Embryonic facial prominence (tissue), 1 donor: ENCODE data around the gene SEC61A2.
"Not testable (repeated sequence)": the region's sequence is repeated elsewhere in the genome, so short reads cannot be mapped to it uniquely, and the experiment has no call there.

Source experiments
- DNase-seq: peaks from one replicate; pipeline ENCODE4 v3.0.0-alpha.2; 2016; ENCODE audit errors: extremely low spot score

Gene SEC61A2

DNA sequence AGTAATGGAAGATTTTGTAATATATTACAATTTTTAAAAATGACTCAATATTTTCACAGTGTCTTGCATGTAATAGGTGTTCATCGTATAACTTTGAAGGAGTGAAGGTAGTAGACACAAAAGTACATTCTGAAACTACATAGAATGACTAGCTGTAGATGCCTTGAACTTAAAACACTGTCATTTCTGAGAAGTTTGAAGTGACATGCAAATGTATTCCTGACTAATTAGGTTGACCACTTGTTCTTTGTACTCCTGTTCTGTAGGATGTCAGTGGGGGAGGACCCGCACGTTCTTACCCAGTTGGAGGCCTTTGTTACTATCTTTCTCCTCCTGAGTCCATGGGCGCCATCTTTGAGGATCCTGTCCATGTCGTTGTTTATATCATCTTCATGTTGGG, 31.2 kb downstream of the SEC61A2 start:
- no peak for DNase-seq

DNA sequence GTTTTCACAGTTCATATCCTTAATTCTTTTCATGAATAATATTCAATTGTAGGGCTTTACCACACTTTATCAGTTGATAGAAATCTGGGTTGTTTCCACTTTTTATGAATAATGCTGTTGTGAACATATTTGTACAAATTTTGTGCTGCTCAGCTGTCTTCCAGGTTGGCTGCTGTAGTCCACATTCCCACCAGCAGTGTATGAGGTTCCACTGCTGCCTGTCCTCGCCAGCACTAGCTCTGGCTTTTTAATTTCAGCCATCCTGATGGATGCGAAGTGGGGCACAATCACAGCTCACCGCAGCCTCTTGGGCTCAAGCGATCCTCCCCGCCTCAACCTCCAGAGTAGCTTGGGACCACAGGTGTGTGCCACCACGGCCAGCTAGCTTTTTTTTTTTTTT, 33.5 kb downstream of the SEC61A2 start:
- DNase-seq, result no peak

DNA sequence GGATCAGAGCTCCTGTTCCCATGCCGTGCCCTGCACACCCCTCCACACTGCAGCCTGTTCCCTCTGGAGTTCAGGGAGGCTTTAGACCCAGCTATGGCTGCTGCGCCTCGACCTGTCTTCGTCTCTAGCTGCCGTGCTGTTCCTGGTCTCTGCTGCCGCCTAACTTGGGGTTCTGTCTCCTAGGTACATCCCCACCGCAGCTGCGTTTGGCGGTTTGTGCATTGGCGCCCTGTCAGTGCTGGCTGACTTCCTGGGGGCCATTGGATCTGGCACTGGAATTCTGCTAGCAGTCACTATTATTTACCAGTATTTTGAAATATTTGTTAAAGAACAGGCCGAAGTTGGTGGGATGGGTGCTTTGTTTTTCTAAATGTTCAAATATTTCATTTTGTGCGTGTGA, 34.6 kb downstream of the SEC61A2 start:
- DNase-seq, result no peak

DNA sequence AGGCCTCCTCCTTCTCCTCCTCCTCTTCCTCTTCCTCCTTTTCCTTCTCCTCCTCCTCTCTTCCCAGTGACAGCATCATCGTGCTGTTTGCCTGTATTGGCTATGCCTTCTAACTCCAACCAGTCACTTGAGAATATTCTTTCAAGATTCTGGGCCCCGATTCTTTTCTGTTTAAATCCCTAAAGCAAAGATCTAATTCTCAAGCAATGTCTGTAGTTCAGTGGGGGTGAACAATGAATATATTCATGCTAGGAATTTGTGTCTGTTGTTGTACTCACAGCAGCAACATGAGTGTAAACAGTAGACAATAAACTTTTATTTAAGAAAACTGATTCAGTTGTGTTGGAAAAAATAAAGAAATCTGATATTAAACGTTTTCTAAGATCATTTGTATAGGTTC, 35.6 kb downstream of the SEC61A2 start:
- no peak for DNase-seq

DNA sequence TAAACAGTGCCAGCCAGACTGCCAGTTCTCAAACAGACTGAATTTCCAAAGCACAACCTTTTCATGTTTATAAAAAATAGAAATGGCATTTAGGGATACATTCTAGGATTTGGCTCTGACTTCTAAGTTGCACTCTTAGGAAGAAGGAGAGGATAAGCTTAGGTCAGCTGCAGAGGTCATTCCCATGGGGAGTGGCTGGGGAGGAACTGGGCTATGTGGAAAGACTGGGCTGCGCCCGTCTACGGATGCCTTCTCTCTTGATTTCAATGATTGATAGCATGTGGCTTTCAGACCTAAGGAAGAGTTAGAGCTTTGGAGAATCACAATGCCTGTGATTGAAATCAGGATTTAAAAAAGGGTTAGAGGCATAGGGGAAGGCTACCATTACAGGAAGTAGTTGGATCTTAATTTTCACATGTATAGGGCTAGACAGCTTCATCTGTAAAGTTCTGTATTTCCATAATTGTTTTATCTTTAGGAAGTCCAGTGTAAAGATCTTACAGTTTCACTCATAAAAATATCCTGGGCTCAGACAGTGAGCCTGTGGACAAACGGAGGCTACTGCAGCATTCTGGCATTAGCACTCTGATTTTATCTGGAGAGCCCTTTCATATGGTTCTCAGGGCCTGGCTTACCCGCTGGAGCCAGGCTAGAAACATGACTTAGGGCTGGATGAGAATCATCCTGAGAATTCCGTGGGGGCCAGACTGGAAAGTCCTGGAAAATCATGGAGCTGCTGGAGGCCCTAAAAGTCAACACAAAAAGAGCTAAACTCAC, 36.7 kb downstream of the SEC61A2 start:
- no peak for DNase-seq

DNA sequence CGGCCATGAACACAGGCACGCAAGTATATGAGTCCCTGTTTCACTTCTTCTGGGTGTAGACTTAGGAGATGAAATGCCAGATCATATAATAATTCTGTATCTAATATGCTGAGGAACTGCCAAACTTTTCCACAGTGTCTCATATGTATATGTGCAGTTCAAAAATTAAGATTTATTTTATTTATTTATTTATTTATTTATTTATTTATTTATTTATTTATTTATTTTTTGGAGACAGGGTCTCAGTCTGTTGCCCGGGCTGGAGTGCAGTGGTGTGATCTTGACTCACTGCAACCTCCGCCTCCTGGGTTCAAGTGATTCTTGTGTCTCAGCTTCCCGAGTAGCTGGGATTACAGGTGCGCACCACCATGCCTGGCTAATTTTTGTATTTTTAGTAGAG, 42.0 kb downstream of the SEC61A2 start:
- DNase-seq, result not testable (repeated sequence)

DNA sequence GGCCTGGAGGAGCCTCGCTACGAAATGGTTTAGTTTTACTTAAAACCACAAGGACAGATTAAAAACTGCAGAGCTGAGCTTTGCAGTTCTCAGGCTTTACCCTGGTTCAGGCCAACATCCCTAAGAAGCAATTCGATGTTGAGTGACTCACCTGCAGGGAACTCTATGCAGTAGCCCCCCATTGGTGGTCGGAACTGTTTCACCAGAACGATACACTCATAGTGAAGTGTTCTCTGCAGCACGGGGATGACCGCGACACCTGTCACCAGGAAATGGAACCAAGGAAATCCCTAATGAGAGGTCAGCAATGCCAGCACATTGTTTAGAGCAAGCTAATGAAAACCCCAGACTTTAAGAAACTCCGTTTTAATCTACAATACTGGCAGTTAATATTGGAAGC, 48.2 kb downstream of the SEC61A2 start:
- no peak for DNase-seq

DNA sequence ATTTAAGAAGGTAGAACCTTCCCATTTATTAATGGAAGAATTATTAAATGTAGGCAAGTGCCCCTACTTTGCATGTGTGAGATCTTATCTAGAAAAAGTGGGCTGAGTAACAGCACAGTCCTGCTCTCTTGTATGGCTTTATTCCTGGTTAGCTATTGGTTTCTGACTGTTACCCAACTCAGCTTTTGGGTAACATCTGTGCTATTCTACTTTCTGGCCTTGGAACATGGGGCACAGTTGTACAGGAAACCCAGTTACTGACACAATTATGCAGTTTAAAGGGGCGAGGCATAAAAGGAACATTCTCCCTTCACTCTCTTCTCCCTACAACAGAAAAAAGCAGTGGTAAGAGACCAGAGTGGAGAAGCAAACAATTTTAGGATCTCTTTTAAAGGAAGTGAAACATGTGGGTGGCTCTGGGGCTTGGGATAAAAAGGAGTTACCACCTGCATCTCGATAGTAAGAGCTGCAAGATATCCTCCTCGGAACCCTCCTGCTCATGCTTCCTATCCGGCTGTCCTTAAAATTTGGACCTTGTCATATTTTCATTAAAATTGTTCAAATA, 50.2 kb downstream of the SEC61A2 start:
- DNase-seq, result no peak

DNA sequence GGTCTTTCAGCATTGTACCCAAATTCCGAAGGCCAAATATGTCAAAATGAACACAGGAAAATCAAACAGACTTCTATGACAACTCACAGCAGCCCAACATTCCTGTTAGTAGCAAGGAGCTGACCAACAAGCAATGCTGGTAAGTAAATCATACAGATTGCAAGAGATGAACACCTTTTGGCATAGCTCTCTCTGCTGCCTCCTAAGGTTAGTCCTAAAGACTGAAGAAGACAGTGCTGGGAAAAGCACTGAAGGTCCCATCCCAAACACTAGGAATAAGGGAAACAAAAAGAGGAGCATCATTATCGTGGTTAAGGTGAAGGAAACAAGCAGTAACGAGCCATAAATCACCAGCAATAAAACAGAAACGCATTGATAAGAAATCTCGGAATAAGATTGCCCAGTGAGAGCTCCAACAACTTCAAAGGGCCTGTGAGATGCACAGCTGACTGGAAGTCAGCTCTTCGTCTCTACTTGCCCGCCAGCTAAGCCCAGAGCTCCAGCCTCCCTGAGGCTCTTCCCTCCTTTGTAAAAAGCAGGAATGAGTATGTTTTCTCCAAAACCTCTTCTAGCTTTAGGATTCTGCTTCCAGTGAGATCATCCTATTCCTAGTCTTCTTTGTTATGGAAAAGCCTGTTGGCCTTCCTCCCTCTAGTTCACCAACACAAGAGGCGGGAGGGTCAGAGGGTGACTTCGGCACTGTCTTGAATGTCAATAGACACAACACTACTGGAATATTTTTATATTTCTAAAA, 50.9 kb downstream of the SEC61A2 start:
- DNase-seq, result no peak

DNA sequence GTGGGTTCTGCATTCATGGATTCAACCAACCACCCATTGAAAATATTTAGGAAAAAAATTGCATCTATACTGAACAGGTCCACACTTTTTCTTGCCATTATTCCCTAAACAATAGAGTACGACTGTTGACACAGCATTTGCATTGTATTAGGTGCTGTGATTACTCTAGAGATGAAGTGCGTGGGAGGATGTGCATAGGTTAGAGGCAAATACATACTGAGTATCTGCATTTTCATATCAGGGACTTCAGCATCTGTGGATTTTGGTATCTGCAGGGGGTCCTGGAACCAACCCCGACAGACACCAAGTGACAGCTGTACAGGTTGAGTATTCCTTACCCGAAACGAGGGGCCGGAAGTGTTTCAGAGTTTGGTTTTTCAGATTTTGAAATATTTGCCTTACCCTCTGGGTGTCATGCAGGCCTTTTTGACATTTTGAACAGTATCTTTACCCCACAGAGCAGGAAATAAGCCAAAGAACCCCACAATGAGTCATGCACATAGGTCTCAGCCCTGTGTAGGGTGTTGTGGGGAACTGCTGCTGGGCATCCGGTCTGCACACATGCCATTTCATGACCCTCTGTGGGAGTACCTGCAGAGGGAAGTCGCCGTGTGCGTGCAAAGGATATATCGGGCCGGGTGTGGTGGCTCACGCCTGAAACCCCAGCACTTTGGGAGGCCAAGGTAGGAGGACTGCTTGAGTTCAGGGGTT, 51.7 kb downstream of the SEC61A2 start:
- DNase-seq, result no peak

DNA sequence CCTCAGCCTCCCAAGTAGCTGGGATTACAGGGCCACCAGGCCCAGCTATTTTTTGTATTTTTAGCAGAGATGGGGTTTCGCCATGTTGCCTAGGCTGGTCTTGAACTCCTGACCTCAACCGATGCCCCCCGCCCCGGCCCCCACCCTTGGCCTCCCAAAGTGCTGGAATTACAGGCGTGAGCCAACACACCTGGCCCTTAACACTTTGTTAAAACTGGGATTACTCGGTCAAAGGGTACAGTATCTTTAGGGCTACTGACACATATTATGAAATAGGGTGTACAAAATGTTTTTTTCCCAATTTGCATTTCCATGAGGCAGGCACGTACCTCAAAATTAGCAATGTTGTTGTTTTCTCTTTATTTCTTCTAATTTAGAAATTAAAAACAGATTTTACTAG, 54.7 kb downstream of the SEC61A2 start:
- no peak for DNase-seq

DNA sequence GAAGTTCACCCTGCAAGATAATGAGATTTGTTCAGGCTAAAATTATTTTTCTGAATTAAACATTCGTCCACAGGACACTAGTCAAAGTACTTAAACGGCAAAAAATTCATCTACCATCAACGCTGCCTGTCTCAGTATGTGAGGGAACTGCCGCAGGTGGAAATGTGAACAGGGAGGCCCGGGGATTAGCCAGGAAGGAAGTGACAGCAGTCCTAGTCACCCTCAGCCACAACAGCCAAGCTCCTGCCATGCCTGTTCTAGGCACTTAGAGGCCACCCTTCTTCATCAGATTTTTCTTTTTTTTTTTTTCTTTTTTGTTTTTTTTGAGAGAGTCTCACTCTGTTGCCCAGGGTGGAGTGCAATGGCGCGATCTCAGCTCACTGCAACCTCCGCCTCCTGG, 56.8 kb downstream of the SEC61A2 start:
- DNase-seq, result no peak

DNA sequence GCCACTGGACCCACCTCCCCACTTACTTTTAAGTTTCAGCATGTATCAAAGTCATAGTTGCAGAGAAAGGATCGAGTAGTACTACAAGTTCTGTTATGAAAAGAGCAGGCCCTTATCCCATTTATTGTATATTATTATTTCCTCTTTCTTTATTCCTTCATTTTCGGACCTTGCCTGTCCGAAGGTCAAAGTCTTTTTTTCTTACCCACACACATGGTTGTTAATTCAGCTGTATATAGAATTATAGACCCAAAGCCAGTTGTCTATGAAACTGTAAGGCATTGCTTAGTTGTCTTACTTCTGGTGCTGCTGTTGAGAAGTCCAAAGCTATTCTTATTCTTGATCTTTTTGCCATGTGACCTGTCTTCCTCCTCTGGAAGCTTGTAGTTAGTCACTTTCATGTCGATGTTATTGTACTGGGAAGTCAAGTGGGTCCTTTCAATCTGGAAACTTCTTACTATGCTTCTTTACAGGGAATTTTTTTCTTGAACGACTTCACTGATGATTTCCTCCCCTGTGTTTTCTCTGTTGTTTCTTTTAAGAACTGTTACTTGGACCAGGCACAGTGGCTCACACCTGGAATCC, 57.9 kb downstream of the SEC61A2 start:
- no peak for DNase-seq

DNA sequence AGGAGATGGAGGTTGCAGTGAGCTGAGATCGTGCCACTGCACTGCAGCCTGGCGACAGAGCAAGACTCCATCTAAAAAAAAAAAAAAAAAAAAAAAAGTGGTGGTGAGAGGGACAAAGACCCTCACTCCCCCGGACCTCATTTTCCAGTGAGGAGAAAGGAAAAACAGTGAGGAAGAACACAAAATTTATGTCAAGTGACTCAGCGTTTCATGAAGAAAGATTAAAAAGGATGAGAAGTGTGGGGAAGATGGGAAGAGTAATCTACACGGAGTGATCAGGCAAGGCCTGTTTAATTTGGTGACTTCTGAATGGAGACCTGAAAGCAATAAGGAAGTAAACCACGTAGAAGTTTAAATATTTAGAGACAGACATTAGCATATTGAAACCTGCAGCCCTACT, 59.2 kb downstream of the SEC61A2 start:
- no peak for DNase-seq

DNA sequence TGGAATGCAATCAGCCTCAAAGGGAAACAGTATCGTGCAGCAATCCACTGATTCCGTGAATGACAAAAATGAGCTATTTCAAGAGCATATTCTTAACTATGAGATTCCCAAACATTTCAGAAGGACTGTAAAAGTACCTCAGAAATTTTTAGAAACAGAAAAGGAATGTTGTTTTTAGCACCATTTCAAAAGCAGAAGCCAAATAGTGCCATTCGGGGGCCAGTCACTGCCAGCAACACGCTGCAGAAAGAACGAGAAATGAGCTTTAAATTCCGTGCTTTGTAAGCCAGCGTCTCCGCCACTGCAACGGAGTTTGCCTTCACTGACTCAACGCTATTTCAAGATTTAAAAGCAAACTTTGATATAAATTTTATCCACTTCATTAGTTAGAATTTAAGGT, 59.9 kb downstream of the SEC61A2 start:
- DNase-seq, result no peak

DNA sequence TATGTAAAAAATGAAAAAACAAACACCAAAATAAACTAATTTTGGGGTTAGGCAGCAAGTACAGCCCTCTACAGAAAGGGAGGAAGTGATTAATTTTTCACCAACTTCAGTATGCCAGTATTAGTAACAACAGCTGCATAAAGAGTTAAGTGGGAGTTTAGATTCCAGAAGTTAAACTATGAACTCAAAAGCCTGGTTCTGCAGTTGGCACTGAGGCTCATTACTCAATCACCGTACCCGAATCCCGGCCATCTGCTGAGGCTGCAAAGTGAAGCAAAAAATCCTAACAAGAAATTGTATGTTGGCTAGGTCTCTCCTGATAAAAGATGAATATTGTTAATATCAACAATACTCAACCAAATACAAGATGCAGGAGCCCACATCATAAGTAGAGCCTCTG, 62.2 kb downstream of the SEC61A2 start:
- DNase-seq, result no peak

DNA sequence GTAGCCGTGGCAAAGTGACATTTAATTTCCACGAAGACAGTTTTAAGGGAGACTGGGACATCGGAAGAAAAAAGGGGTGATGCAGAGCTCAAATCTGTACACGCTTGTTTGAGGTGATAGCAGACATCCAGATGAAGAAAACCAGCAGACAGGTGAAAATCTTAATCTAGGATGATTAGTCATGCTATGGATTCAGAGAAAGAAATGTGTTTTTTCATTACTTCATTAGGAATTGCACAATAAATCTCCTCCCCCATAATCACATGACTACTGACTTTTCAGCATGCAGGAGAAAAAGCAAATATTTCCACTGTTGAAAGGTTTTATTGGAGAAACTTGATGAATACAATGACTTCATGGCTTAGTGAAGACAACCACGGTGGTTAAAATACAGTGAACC, 63.7 kb downstream of the SEC61A2 start:
- DNase-seq, result no peak

DNA sequence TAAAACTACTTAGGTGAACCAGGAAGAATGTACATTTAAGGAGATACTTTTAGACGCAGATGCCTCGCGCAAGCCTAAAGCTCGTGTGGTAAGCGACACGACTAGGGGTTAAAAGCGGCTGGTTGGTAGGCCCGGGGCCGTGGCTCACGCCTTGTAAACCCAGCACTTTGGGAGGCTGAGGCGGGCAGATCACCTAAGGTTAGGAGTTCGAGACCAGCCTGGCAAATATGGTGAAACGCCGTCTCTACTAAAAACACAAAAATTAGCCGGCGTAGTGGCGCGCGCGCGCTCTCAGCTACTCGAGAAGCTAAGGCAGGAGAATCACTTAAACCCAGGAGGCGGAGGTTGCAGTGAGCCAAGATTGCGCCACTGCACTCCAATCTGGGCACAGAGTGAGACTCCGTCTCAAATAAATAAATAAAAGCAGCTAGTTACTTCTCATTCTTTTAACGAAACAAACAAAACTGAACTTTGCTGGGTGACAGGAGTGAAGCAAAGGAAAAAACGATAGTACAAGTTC, 65.3 kb downstream of the SEC61A2 start:
- DNase-seq, result no peak

DNA sequence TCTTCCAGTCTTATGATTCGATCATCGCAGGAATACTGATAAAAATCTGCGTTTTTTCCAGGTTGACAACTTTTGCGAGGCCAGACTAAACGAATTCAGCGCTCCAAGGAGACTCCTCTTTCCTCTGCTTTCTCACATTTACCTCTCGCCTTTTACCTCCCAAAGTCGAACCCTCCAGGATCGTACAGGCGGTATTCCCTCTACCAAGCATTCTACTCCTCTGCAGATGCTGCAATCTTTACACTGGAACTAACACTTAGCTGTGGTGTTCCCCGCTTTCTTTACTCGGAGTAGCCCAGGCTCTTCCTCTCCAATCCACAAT, 65.8 kb downstream of the SEC61A2 start:
- no peak for DNase-seq

DNA sequence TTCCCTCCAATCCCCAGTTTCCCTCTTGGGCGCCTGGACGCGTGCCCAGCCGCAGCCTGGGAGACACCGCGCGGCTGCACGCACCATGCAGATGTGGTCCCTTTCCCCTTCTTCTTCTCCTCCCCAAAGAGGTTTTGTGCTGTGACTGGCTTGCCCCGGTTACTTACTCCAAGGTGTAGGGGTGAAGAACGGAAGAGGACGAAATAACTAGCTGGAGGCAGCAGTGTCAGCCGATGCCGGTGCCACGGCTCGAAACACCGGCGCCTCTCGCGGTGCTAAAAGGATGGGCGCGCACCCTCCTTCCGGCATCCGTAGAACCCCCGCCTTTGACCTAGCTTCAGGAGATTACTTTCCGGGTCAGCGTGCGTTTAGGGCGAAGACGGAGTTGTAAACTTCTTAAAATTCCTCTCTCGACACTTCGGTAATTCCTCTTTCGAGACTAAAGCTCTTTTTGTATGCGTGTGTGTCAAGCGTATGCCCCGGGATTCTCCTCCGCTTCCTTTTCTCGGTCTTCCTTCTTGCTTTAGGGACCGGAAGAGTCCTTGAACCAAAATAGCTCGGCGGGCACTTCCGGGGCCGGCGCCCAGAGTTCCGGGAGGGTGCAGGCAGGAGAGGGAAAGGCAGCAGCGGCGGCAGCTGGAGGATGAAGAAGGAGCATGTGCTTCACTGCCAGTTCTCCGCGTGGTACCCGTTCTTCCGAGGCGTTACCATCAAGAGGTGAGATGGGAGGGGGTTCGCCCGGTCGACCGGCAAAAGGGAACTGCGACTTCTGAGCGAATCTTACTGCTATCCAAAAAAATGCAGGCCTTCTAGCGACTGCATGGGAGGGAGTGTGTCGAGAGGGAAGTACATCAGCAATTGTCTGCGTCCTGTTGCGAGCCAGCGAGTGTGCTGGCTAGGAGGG, 66.4 kb downstream of the SEC61A2 start, which contains the start of the genes CDC123 and NUDT5:
CDC123 (plus strand) TSS at position 586 of the 904 bp plus-strand sequence; CDS start at position 644, 58 bp downstream.
NUDT5 (minus strand) TSS at position 289 of the 904 bp plus-strand sequence. CDS start 9,600 bp downstream, outside the sequence.
- peak; percentile 79 for DNase-seq
